ENCODE data around the gene ZNF552.

GRCh38 chr19:57786906-57787305, 27.8 kb downstream of the ZNF552 start:
- TF ChIP-seq, protein P1, sequence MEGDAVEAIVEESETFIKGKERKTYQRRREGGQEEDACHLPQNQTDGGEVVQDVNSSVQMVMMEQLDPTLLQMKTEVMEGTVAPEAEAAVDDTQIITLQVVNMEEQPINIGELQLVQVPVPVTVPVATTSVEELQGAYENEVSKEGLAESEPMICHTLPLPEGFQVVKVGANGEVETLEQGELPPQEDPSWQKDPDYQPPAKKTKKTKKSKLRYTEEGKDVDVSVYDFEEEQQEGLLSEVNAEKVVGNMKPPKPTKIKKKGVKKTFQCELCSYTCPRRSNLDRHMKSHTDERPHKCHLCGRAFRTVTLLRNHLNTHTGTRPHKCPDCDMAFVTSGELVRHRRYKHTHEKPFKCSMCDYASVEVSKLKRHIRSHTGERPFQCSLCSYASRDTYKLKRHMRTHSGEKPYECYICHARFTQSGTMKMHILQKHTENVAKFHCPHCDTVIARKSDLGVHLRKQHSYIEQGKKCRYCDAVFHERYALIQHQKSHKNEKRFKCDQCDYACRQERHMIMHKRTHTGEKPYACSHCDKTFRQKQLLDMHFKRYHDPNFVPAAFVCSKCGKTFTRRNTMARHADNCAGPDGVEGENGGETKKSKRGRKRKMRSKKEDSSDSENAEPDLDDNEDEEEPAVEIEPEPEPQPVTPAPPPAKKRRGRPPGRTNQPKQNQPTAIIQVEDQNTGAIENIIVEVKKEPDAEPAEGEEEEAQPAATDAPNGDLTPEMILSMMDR (IDR thresholded peaks at IDR 0.05): no peak
- TF ChIP-seq POLR2AphosphoS5 (IDR thresholded peaks at IDR 0.05): no peak

All from prostate gland (tissue), 2 donors.